ENCODE measurements around the gene CDC25B. TPM values are rescaled to one million over a fixed set of nuclear protein-coding genes. Genes with fewer than 3 reads are reported as not detected.

Gene CDC25B
- polyA plus RNA-seq, 1 donor (not counting 4 experiments of a cell fraction or from before 2014, with no cell fraction given), result 23.5 TPM

GRCh38 chr20:3767110-3767426, 29.0 kb upstream of the CDC25B start:
- no peaks in the 10 kb centered on the region for H4K20me1 ChIP-seq (ENCODE audit: control insufficient read depth, extremely low read depth, insufficient read depth, low read length)
- TF ChIP-seq CTCF (optimal IDR thresholded peaks at IDR 0.05 in 1 of 3, IDR thresholded peaks at IDR 0.05 in 1 of 3, conservative IDR thresholded peaks at IDR 0.05 in 1 of 3; ENCODE audit: extremely low read depth in 1 of 3, insufficient read depth in 2 of 3, low read length in 3 of 3) (no peak), EZH2 (IDR thresholded peaks at IDR 0.05; ENCODE audit: low read length) (no peak)
- H3K4me3 ChIP-seq (ENCODE audit: control insufficient read depth in 2 of 3, extremely low read depth in 1 of 3, insufficient read depth in 2 of 3, low read depth in 1 of 3, low read length in 3 of 3), result peak overlapping the region; percentile 81 to 93 (median 87)
- peak overlapping the region; percentile 90 for H2AFZ ChIP-seq (ENCODE audit: control insufficient read depth, low read length)
- dilution Hi-C loops (cut with MboI; ENCODE audit: extremely low pct_ligation_motif_present, low sequenced_read_pairs), result no loop called here
- DNase-seq (ENCODE audit: low read depth, low spot score) (no peak), FAIRE-seq (no peak)
- H3K36me3 ChIP-seq (ENCODE audit: control insufficient read depth in 2 of 2, extremely low read depth in 1 of 2, insufficient read depth in 2 of 2, low read length in 2 of 2), result peaks cover 0 to 3% of the 10 kb centered on the region in 2 experiments
- H3K79me2 ChIP-seq (ENCODE audit: control insufficient read depth, insufficient read depth, low read length), result peaks cover 18% of the 10 kb centered on the region
- peaks cover 21% of the 10 kb centered on the region for H3K4me1 ChIP-seq (ENCODE audit: control insufficient read depth, extremely low read depth, insufficient read depth, low read length)
- H3K9me3 ChIP-seq (ENCODE audit: control insufficient read depth, low read depth, low read length), result no peaks in the 10 kb centered on the region
- H3K4me2 ChIP-seq (ENCODE audit: control insufficient read depth, extremely low read depth, insufficient read depth, low read depth, low read length), result peak overlapping the region; percentile 90
- H3K9me1 ChIP-seq (ENCODE audit: control insufficient read depth, extremely low read depth, insufficient read depth, low read length), result no peaks in the 10 kb centered on the region
- peak overlapping the region; percentile 91 for H3K9ac ChIP-seq (ENCODE audit: control insufficient read depth, extremely low read depth, insufficient read depth, low read length)
- H3K27me3 ChIP-seq (ENCODE audit: control insufficient read depth, extremely low read depth, insufficient read depth, low read length), result no peaks in the 10 kb centered on the region
- H3K27ac ChIP-seq (ENCODE audit: control insufficient read depth, insufficient read depth, low read length), result no peak overlapping the region

GRCh38 chr20:3767427-3768341, 28.4 kb upstream of the CDC25B start, which contains the start of gene ADISSP:
Gene ADISSP, minus strand, starts transcription at chr20:3767753. Its CDS starts 7,653 bp downstream, at chr20:3760100.
- DNase-seq (ENCODE audit: low read depth, low spot score) (peak; percentile 89), FAIRE-seq (peak; percentile 80)
- Histone ChIP-seq H3K9me1 (ENCODE audit: control insufficient read depth, extremely low read depth, insufficient read depth, low read length) (no peaks in the 10 kb centered on the region), H3K27me3 (ENCODE audit: control insufficient read depth, extremely low read depth, insufficient read depth, low read length) (no peaks in the 10 kb centered on the region), H3K9me3 (ENCODE audit: control insufficient read depth, low read depth, low read length) (no peaks in the 10 kb centered on the region), H4K20me1 (ENCODE audit: control insufficient read depth, extremely low read depth, insufficient read depth, low read length) (no peaks in the 10 kb centered on the region), H3K27ac (ENCODE audit: control insufficient read depth, insufficient read depth, low read length) (peak within 1 kb of the TSS; percentile 85), H3K4me1 (ENCODE audit: control insufficient read depth, extremely low read depth, insufficient read depth, low read length) (peaks cover 21% of the 10 kb centered on the region), H3K9ac (ENCODE audit: control insufficient read depth, extremely low read depth, insufficient read depth, low read length) (peak within 1 kb of the TSS; percentile 91), H2AFZ (ENCODE audit: control insufficient read depth, low read length) (peak within 1 kb of the TSS; percentile 94), H3K79me2 (ENCODE audit: control insufficient read depth, insufficient read depth, low read length) (peaks cover 18% of the 10 kb centered on the region), H3K4me2 (ENCODE audit: control insufficient read depth, extremely low read depth, insufficient read depth, low read depth, low read length) (peak within 1 kb of the TSS; percentile 90), H3K4me3 (ENCODE audit: control insufficient read depth in 2 of 3, extremely low read depth in 1 of 3, insufficient read depth in 2 of 3, low read depth in 1 of 3, low read length in 3 of 3) (peak within 1 kb of the TSS; percentile 81 to 93 (median 87)), H3K36me3 (ENCODE audit: control insufficient read depth in 2 of 2, extremely low read depth in 1 of 2, insufficient read depth in 2 of 2, low read length in 2 of 2) (peaks cover 0 to 3% of the 10 kb centered on the region in 2 experiments)
- TF ChIP-seq CTCF (optimal IDR thresholded peaks at IDR 0.05 in 1 of 3, IDR thresholded peaks at IDR 0.05 in 1 of 3, conservative IDR thresholded peaks at IDR 0.05 in 1 of 3; ENCODE audit: extremely low read depth in 1 of 3, insufficient read depth in 2 of 3, low read length in 3 of 3) (peak in 1 of 3 experiments; percentile 35), EZH2 (IDR thresholded peaks at IDR 0.05; ENCODE audit: low read length) (no peak)
- dilution Hi-C loops (cut with MboI; ENCODE audit: extremely low pct_ligation_motif_present, low sequenced_read_pairs), result no loop called here

Data from keratinocyte (primary cell).